Posterior vena cava (tissue), 2 donors: ENCODE results near the gene C12orf75. TPM values are rescaled to one million over a fixed set of nuclear protein-coding genes. Genes with fewer than 3 reads are reported as not detected.
"Not testable (repeated sequence)": the region's sequence is repeated elsewhere in the genome, so short reads cannot be mapped to it uniquely, and the experiment has no call there.

Experiments used
- DNase-seq: peaks from one replicate; pipeline ENCODE4 v3.0.0-alpha.2; 2020; ENCODE audit warnings: low spot score
- intact Hi-C, 2 donors: fragments of 100-400 bp; cut with DNase I; formaldehyde crosslinking; loops; one replicate each; pipeline versions ENCODE4 v1.14.1 to v1.14.2; 2022 to 2023
- total RNA-seq, 2 donors: library from RNA; stranded (reverse); fragmentation: NEBNext Ultra II Directional; extraction: Animal tissue kit (Norgen Biotek cat#: 25700); gene quantifications; one replicate each; pipeline ENCODE4 v1.2.1, GENCODE V29; 2021
- donor health status: DM: yes; HTN: yes; CAD: no.
- donor health status: DM: yes; HTN: yes; CAD: no.

Gene C12orf75
- total RNA-seq, 2 donors from 2014 or later, result 120 to 138 TPM

DNA sequence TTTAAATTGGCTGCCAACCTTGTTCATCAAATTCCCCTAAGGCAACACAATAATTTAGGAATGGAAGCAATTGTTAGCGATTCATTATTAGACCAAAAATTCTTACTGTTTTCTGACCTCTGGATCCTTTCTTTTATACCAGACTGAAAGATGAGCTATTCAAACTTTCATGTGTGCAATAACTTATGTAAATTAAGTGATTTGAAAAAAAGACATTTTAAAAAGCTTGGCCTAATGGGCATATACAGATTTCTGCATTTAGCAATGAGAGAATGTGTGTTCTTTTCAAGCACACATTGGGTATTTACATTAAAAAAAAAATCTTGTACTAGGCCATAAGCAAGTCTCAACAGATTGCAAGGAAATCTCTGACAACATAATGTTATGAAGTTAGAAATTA is 65.5 kb downstream of the C12orf75 start:
- no peak for DNase-seq
- intact Hi-C loops, result no loop called here

DNA sequence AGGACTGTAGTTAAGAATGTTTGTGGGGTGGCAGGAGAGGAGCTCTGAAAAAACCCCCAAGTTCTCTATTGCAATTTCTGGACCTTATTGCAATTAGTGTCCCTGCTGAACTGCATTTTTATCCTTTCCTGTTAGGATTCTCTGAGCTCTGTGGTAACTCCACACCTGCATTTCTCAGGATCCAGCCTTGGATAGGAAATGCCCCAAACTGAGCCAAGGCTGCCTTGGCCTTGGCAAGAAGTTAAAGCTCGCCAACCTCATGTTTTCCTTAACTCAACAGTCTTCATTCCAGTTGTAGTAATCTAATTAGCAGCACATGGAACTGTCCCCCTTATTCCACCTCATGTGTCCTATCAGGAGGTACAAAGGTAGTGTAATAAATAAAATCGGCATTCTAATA is 66.5 kb downstream of the C12orf75 start:
- intact Hi-C loops, result no loop called here
- no peak for DNase-seq

GRCh38 chr12:105398930-105399329 is 68.4 kb downstream of the C12orf75 start:
- intact Hi-C loops, result no loop called here
- DNase-seq, result no peak

- no peak for DNase-seq
- intact Hi-C loops, result no loop called here
Observed at GRCh38 chr12:105399428-105400081, 69.1 kb downstream of the C12orf75 start.

GRCh38 chr12:105400227-105400626 is 69.7 kb downstream of the C12orf75 start:
- intact Hi-C loops, result no loop called here
- no peak for DNase-seq

DNA sequence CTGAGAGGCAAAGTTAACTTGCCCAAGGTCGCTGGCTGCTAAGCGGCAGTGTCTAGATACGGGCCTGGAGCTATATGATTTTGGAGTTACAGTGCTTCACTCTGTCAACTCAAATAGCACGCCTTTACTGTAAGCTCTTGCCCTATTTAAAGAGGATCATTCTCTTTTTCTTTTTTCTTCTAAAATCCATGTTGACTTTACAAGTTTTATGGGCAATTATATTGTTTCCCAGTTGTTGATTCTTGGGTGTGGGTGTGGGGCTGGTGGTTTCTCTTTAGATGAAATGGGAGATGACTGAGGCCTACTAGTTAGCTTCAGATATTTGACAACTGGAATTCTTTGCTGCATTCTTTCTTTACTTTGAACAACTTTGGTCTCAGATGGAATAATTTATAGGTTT is 70.7 kb downstream of the C12orf75 start:
- no peak for DNase-seq

GRCh38 chr12:105402366-105402765 is 71.9 kb downstream of the C12orf75 start:
- DNase-seq, result no peak
- intact Hi-C loops, result no loop called here

More for the DNA sequence above, 70.7 kb downstream of the C12orf75 start:
- intact Hi-C loops, result no loop called here

- no peak for DNase-seq
- intact Hi-C loops, result no loop called here
Observed at GRCh38 chr12:105403095-105403494, 72.6 kb downstream of the C12orf75 start.

DNA sequence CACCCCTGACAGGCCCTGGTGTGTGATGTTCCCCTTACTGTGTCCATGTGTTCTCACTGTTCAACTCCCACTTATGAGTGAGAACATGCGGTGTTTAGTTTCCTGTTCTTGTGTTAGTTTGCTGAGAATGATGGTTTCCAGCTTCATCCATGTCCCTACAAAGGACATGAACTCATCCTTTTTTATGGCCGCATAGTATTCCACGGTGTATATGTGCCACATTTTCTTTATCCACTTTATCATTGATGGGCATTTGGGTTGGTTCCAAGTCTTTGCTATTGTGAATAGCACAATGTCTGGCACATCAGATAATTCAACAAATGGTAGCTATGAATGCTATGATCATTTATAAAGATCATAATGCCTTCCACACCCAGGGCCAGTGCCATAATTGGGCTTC is 73.6 kb downstream of the C12orf75 start:
- DNase-seq, intact Hi-C loops: not testable (repeated sequence)

GRCh38 chr12:105406497-105406896 is 76.0 kb downstream of the C12orf75 start:
- intact Hi-C loops, result no loop called here
- no peak for DNase-seq

- DNase-seq, result no peak
- intact Hi-C loops, result no loop called here
Observed at GRCh38 chr12:105409279-105409678, 78.8 kb downstream of the C12orf75 start.

DNA sequence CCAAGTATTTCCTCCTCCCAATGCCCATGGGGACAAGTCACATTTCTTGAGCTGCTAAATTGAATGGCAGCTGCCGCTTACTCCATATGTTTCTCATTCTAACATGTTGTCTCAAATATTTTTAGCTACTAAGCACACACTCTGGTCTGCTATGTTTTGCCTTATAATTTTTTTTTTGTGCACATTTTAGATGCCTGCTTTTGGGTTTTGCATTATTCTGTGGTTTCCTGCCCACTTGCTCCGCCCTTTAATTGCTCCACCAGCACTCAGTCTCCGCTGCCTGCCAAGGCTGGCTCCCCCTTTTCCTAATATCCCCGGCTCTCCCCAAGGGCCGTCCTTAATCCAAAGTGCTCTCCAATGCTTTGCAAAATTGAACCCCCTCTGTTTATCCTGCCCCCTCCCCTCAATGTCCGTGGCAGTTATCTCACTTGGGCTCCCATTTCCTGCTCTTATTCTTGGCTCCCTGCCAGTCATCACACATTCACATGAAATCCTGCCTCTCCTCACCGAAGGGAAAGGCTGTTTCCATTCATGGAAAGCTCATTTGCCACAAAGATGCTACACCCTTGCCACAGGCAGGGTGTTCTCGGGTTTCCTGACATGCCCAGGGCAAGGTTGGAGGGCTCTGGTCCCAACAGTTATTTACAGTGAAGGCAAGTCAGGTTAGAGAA is 79.4 kb downstream of the C12orf75 start:
- intact Hi-C loops, result no loop called here
- DNase-seq, result no peak

DNA sequence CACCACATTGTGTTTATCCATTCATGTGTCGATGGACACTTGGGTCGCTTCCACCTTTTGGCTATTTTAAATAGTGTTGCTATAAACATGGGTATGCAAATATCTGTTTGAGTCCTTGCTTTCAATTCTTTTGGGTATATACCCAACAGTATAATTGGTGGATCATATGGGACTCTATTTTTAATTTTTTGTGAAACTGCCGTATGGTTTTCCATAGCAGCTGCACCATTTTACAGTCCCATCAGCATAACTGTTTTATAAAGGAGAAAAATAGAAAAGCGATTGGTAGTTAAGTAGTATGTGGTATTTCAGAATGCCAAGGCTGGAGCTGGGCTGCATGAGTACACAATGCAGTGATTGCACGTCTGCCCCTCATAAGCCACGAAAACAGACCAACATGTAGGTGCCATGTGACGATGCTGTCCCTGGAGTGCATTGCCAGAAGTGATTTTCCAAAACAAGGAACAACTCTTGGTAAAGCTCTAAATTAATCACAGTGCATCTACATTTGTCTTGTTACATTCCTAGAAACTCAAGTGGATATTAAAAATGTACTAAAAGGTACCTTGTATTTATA is 83.5 kb downstream of the C12orf75 start:
- DNase-seq, result no peak
- intact Hi-C loops, result loop anchor here in 1 of 2 donors (2.0 kb wide), 1 partner anchor 45 kb away; no protein-coding TSS in a partner anchor

- intact Hi-C loops, result loop anchor here in 1 of 2 donors (2.0 kb wide), 1 partner anchor 721 kb away; the partner anchor contains the start of gene NUAK1
Observed at GRCh38 chr12:105417732-105418131, 87.2 kb downstream of the C12orf75 start.

DNA sequence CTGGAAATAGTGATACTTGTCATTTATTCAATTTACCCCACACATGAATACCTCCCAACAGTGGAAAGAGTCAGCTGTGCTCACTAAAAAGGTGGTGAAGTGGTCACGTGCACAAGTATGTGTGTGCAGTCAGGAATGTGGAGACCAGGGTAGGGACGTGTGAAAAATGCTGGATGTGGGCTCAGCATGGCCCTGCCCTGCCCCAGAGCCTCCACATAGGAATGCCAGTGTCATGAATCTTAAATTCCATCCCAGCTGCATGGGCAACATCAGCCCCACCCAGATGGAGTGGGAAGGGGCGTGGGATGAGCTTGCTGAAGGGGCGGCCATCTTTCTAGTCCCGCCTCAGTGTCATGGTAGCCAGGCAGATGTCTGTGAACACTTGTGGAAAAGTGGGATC is 87.7 kb downstream of the C12orf75 start:
- intact Hi-C loops, result loop anchor here in 1 of 2 donors (2.0 kb wide), 1 partner anchor 721 kb away; the partner anchor contains the start of gene NUAK1
- DNase-seq, result no peak

More at GRCh38 chr12:105417732-105418131, 87.2 kb downstream of the C12orf75 start:
- DNase-seq, result no peak

DNA sequence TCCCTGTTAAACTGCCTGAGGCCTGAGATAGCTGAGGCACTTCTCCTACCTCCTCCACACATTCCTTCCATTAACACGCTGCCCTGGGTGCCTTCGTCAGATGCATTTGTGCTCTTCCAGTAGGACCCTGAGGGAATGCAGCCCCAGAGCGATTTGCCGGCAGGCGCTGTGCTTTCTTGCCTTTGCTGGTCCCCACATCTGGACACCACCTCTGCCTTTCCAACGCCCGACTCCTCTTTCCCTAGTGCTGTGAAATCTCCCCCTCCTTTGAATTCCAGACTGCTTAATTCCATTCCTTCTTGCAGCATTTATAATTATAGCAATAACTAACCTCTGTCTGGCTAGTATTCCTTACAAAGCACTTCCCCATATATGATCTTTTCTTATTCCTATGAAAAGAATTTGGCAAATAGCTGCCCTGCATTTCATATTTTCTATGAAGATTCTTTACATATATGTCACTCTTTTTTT is 88.4 kb downstream of the C12orf75 start:
- intact Hi-C loops, result loop anchor here in 1 of 2 donors (2.0 kb wide), 1 partner anchor 720 kb away; the partner anchor contains the start of gene NUAK1

DNA sequence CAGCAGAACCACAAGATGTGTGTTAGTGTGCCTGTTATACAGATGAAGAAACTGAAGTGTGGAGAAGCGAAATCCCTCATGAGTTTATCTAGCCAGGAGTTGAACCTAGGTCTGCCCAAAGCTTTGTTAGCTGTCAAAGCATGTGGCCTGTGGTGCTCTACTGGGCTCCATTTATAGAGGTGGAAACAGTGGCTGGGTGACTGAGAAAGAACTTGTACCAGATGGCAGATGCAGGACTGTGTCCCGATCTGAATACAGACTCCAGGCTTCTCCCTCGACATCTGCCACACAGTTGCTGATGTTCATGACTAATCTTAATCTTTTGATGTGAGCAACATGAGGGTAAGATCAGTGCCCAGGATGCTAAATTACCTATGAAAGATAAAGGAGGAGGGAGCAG is 89.1 kb downstream of the C12orf75 start:
- DNase-seq, result no peak
- intact Hi-C loops, result loop anchor here (2.0 to 5.0 kb wide), 3 partner anchors 718 to 803 kb away; partner anchors contain the start of gene NUAK1 (in 2 of the 2)

More for the DNA sequence above, 88.4 kb downstream of the C12orf75 start:
- DNase-seq, result no peak

DNA sequence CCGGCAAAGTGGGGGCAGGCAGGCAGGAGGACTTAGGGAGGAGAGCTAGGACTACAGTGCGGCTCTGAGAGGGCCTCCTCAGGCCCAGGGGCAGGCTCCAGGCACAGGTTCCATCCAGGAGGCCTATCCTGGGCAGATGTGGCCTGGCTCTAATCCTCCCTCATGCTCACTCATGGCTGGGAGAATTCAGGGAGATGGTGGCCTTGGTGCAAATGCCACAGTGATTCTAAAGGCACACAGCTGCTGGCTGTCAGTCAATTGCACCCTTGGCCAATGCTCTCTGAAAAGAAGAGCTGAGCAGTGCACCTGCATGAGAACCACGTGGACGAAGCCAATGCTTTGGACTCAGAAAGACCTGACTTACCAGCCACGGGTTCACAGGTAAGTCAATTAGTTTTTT is 89.6 kb downstream of the C12orf75 start:
- intact Hi-C loops, result loop anchor here in 1 of 2 donors (5.0 kb wide), 2 partner anchors 717 to 802 kb away; partner anchors contain the start of gene NUAK1
- DNase-seq, result no peak

GRCh38 chr12:105420659-105421240 is 90.3 kb downstream of the C12orf75 start:
- intact Hi-C loops, result loop anchor here in 1 of 2 donors (5.0 kb wide), 2 partner anchors 717 to 802 kb away; partner anchors contain the start of gene NUAK1
- DNase-seq, result peak; percentile 90
